Ovary (tissue), 9 donors: ENCODE measurements around the gene C9orf78. TPM values are rescaled to one million over a fixed set of nuclear protein-coding genes. Genes with fewer than 3 reads are reported as not detected.

Experiments
- DNase-seq, 5 donors: peaks; one replicate each; pipeline ENCODE4 v3.0.0-alpha.2; 2019 to 2020
- H3K27ac ChIP-seq, 2 donors: fragments of 200-600 bp; one replicate each; pipeline versions ENCODE4 v1.5.1 to v1.8.0; 2019 to 2022
- H3K27me3 ChIP-seq: fragments of 200-600 bp; one replicate; pipeline ENCODE4 v1.8.0; 2022
- H3K36me3 ChIP-seq: fragments of 200-600 bp; sonication (generic); one replicate; pipeline ENCODE4 v1.5.1; 2019
- H3K4me1 ChIP-seq: one replicate; pipeline ENCODE4 v1.8.1; 2013; ENCODE audit warnings: mild to moderate bottlenecking, moderate library complexity; ENCODE audit not compliant: insufficient read depth
- H3K4me3 ChIP-seq: fragments of 200-600 bp; sonication (generic); one replicate; pipeline ENCODE4 v1.5.1; 2017
- H3K9me3 ChIP-seq, 2 donors: fragments of 200-600 bp in 1 of 2; sonication (generic) in 1 of 2; one replicate each; pipeline versions ENCODE4 v1.5.1 to v1.8.1; 2013 to 2019; ENCODE audit warnings: mild to moderate bottlenecking in 1 of 2, moderate library complexity in 1 of 2
- EP300 ChIP-seq: sonication (generic); formaldehyde crosslinking; IDR thresholded peaks from one replicate; pipeline ENCODE4 v1.6.1; 2017; ENCODE audit warnings: antibody characterized with exemption
- POLR2A ChIP-seq: fragments of 450-650 bp; IDR thresholded peaks from one replicate; pipeline ENCODE4 v1.6.1; 2017; ENCODE audit warnings: antibody characterized with exemption, mild to moderate bottlenecking, moderate library complexity
- WGBS, 3 donors: extraction: QIAGEN DNeasy Blood & Tissue Kit in 1 of 3; methylation state at CpG; one replicate each; pipeline versions ENCODE4 v1.1.5 to v1.1.7; 2013 to 2017; 5-methylcytosine and 5-hydroxymethylcytosine counted together
- intact Hi-C, 4 donors: fragments of 100-400 bp; cut with DNase I; formaldehyde crosslinking; loops; one replicate each; pipeline versions ENCODE4 v1.11.0 to v1.15.1; 2022 to 2023
- polyA plus RNA-seq, 2 donors: library from polyadenylated mRNA; stranded (reverse); fragments of 200-250 nt in 1 of 2; fragments of 350-450 nt in 1 of 2; fragmentation: Illumina TruSeq in 1 of 2; extraction: RNeasy Lipid Tissue Mini Kit (QIAGEN cat#74804) in 1 of 2; gene quantifications; one replicate each; pipeline ENCODE4 v1.2.3, GENCODE V29; 2013 to 2014
- total RNA-seq, 7 donors: library from RNA; depleted of rRNA in 2 of 7; stranded (reverse); fragments of >200 nt in 2 of 7; fragmentation: NEBNext Ultra II Directional in 3 of 7; extraction: Animal tissue kit (Norgen Biotek cat#: 25700) in 3 of 7; gene quantifications; one replicate each; pipeline versions ENCODE4 v1.1.0 to v1.2.4, GENCODE V29; 2016 to 2023
- TF ChIP-seq, protein P1 (sequence below), 3 donors: fragments of 450-650 bp in 2 of 3; fragments of 200-600 bp in 1 of 3; IDR thresholded peaks; one replicate each; pipeline versions ENCODE4 v1.5.1 to v1.8.0; 2016 to 2022; ENCODE audit warnings: antibody characterized with exemption in 3 of 3, mild to moderate bottlenecking in 1 of 3
- donor health status: DM: no; HTN: no; CAD: no; lungs with moderate emphysema.
- donor health status: DM: no; HTN: no; CAD: no.
- donor health status: Bipolar disorder and iron deficiency.
- donor health status: DM: yes; HTN: yes; CAD: no.
- donor health status: DM: no; HTN: no; CAD: no.
- donor health status: DM: yes; HTN: yes; CAD: no.

Gene C9orf78
- total and polyA plus RNA-seq, 9 donors = 34.1 to 130 (median 38.3) TPM

GRCh38 chr9:129873563-129874190 lies 38.6 kb upstream of the C9orf78 start:
- intact Hi-C loops = no loop called here
- Histone ChIP-seq H3K9me3 (no peaks in the 10 kb centered on the region), H3K27me3 (no peaks in the 10 kb centered on the region), H3K27ac (no peak overlapping the region), H3K4me3 (no peak overlapping the region), H3K4me1 (no peaks in the 10 kb centered on the region), H3K36me3 (no peaks in the 10 kb centered on the region)
- WGBS, 3 donors = 78 to 80% (median 78%) methylated on average over 16 of the region's 16 CpGs
- no peak for DNase-seq
- TF ChIP-seq POLR2A (no peak), EP300 (no peak)
- TF ChIP-seq, protein P1, sequence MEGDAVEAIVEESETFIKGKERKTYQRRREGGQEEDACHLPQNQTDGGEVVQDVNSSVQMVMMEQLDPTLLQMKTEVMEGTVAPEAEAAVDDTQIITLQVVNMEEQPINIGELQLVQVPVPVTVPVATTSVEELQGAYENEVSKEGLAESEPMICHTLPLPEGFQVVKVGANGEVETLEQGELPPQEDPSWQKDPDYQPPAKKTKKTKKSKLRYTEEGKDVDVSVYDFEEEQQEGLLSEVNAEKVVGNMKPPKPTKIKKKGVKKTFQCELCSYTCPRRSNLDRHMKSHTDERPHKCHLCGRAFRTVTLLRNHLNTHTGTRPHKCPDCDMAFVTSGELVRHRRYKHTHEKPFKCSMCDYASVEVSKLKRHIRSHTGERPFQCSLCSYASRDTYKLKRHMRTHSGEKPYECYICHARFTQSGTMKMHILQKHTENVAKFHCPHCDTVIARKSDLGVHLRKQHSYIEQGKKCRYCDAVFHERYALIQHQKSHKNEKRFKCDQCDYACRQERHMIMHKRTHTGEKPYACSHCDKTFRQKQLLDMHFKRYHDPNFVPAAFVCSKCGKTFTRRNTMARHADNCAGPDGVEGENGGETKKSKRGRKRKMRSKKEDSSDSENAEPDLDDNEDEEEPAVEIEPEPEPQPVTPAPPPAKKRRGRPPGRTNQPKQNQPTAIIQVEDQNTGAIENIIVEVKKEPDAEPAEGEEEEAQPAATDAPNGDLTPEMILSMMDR (IDR thresholded peaks at IDR 0.05) = no peak

GRCh38 chr9:129871046-129871445 lies 36.0 kb upstream of the C9orf78 start:
- Histone ChIP-seq H3K36me3 (no peaks in the 10 kb centered on the region), H3K4me1 (no peaks in the 10 kb centered on the region), H3K9me3 (no peaks in the 10 kb centered on the region), H3K27me3 (no peaks in the 10 kb centered on the region), H3K27ac (no peak overlapping the region), H3K4me3 (no peak overlapping the region)
- 90 to 92% (median 91%) methylated on average over 10 to 11 of the region's 11 CpGs for WGBS, 3 donors
- intact Hi-C loops = no loop called here
- no peak for TF ChIP-seq EP300
- TF ChIP-seq POLR2A = no peak
- TF ChIP-seq, protein P1 (IDR thresholded peaks at IDR 0.05) = no peak
- no peak for DNase-seq

- intact Hi-C loops = no loop called here
- Histone ChIP-seq H3K27me3 (no peaks in the 10 kb centered on the region), H3K4me1 (no peaks in the 10 kb centered on the region), H3K27ac (no peak overlapping the region), H3K36me3 (no peaks in the 10 kb centered on the region), H3K9me3 (no peaks in the 10 kb centered on the region), H3K4me3 (no peak overlapping the region)
- DNase-seq = no peak
- 86 to 90% (median 89%) methylated on average over 24 of the region's 24 CpGs for WGBS, 3 donors
- no peak for TF ChIP-seq POLR2A
- TF ChIP-seq, protein P1 (IDR thresholded peaks at IDR 0.05) = no peak
- no peak for TF ChIP-seq EP300
Observed at GRCh38 chr9:129869585-129870501, 34.8 kb upstream of the C9orf78 start.

GRCh38 chr9:129868872-129869486 lies 33.9 kb upstream of the C9orf78 start:
- no peak overlapping the region for H3K4me3 ChIP-seq

More at GRCh38 chr9:129868872-129869486, 33.9 kb upstream of the C9orf78 start:
- Histone ChIP-seq H3K4me1 (no peaks in the 10 kb centered on the region), H3K27me3 (no peaks in the 10 kb centered on the region), H3K36me3 (no peaks in the 10 kb centered on the region), H3K27ac (no peak overlapping the region), H3K9me3 (no peaks in the 10 kb centered on the region)
- 85 to 90% (median 89%) methylated on average over 25 to 28 of the region's 28 CpGs for WGBS, 3 donors
- no peak for TF ChIP-seq POLR2A
- TF ChIP-seq EP300 = no peak
- TF ChIP-seq, protein P1 (IDR thresholded peaks at IDR 0.05) = no peak
- DNase-seq = no peak
- intact Hi-C loops = no loop called here
